ENCODE data around the gene CEACAM16. TPM values are rescaled to one million over a fixed set of nuclear protein-coding genes. Genes with fewer than 3 reads are reported as not detected.

CEACAM16 gene
- polyA plus RNA-seq, 1 experiment, result not detected

- no peak overlapping the region for H3K4me3 ChIP-seq (ENCODE audit: low read depth, low read length)
Measured at GRCh38 chr19:44742330-44743061, 43.5 kb downstream of the CEACAM16 start.

DNA sequence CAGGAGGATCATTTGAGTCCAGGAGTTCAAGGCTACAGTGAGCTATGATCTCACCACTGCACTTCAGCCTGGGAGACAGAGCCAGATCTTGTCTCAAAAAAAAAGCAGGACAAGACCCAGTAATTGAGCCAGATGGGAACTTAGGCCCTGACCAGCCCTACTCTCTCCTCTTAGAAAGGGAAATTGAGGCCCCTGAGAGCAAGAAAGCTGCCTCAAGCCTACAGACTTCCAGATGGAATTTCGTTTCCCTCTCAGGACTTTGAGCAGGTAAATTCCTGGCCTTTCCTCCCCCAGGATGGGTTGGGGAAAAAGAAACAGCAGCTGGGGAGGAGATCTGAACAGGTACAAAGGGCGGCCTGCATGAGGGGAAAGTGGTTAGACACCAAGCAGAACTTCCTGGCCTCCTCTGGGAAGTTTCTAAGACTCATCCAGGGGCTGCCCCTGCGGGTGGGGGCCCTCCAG is 46.0 kb downstream of the CEACAM16 start:
- Histone ChIP-seq H3K4me3 (ENCODE audit: low read depth, low read length) (no peak overlapping the region), H3K9me3 (ENCODE audit: control insufficient read depth, insufficient read depth, low read length) (no peaks in the 10 kb centered on the region), H3K27ac (ENCODE audit: low read depth, low read length) (peak overlapping the region; percentile 61), H3K27me3 (ENCODE audit: control insufficient read depth, insufficient read depth, low read length) (no peaks in the 10 kb centered on the region)
- POLR2A ChIA-PET, result interaction anchor here (0.7 to 1.3 kb wide), 3 partner anchors 12 to 146 kb away, joined by 3 to 4 read pairs (median 4); partner anchors contain the start of gene TOMM40
- DNase-seq (ENCODE audit: low read depth, low spot score), result no peak
- CTCF ChIA-PET, result interaction anchor here (2.3 to 7.1 kb wide), 2 partner anchors 21 to 26 kb away, joined by 9 to 33 read pairs; no protein-coding TSS in a partner anchor
- TF ChIP-seq, protein P1, sequence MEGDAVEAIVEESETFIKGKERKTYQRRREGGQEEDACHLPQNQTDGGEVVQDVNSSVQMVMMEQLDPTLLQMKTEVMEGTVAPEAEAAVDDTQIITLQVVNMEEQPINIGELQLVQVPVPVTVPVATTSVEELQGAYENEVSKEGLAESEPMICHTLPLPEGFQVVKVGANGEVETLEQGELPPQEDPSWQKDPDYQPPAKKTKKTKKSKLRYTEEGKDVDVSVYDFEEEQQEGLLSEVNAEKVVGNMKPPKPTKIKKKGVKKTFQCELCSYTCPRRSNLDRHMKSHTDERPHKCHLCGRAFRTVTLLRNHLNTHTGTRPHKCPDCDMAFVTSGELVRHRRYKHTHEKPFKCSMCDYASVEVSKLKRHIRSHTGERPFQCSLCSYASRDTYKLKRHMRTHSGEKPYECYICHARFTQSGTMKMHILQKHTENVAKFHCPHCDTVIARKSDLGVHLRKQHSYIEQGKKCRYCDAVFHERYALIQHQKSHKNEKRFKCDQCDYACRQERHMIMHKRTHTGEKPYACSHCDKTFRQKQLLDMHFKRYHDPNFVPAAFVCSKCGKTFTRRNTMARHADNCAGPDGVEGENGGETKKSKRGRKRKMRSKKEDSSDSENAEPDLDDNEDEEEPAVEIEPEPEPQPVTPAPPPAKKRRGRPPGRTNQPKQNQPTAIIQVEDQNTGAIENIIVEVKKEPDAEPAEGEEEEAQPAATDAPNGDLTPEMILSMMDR (IDR thresholded peaks at IDR 0.05; ENCODE audit: low read depth, low read length), result no peak

More at GRCh38 chr19:44742330-44743061, 43.5 kb downstream of the CEACAM16 start:
- CTCF ChIA-PET, result interaction anchor here (1.2 to 7.1 kb wide), 4 partner anchors 18 to 103 kb away, joined by 6 to 33 read pairs (median 8); partner anchors contain the start of gene NECTIN2
- Histone ChIP-seq H3K27ac (ENCODE audit: low read depth, low read length) (peak overlapping the region; percentile 87), H3K9me3 (ENCODE audit: control insufficient read depth, insufficient read depth, low read length) (no peaks in the 10 kb centered on the region), H3K27me3 (ENCODE audit: control insufficient read depth, insufficient read depth, low read length) (no peaks in the 10 kb centered on the region)
- no peak for DNase-seq (ENCODE audit: low read depth, low spot score)
- TF ChIP-seq, protein P1 (IDR thresholded peaks at IDR 0.05; ENCODE audit: low read depth, low read length), result no peak
- POLR2A ChIA-PET, result interaction anchor here (0.9 to 2.0 kb wide), 5 partner anchors 11 to 32 kb away, joined by 4 to 18 read pairs (median 7); no protein-coding TSS in a partner anchor

GRCh38 chr19:44745341-44745831 is 46.4 kb downstream of the CEACAM16 start:
- CTCF ChIA-PET, result interaction anchor here (2.3 to 7.1 kb wide), 2 partner anchors 21 to 26 kb away, joined by 9 to 33 read pairs; no protein-coding TSS in a partner anchor
- TF ChIP-seq, protein P1 (IDR thresholded peaks at IDR 0.05; ENCODE audit: low read depth, low read length), result no peak
- Histone ChIP-seq H3K27ac (ENCODE audit: low read depth, low read length) (peak overlapping the region; percentile 61), H3K27me3 (ENCODE audit: control insufficient read depth, insufficient read depth, low read length) (no peaks in the 10 kb centered on the region), H3K9me3 (ENCODE audit: control insufficient read depth, insufficient read depth, low read length) (no peaks in the 10 kb centered on the region), H3K4me3 (ENCODE audit: low read depth, low read length) (no peak overlapping the region)
- POLR2A ChIA-PET, result interaction anchor here (0.9 to 1.3 kb wide), 2 partner anchors 12 to 145 kb away, joined by 3 to 4 read pairs; partner anchors contain the start of gene TOMM40
- DNase-seq (ENCODE audit: low read depth, low spot score), result no peak

GRCh38 chr19:44745887-44746600 is 47.1 kb downstream of the CEACAM16 start:
- TF ChIP-seq, protein P1 (IDR thresholded peaks at IDR 0.05; ENCODE audit: low read depth, low read length), result no peak
- ChIA-PET CTCF (interaction anchor here (2.3 to 7.1 kb wide), 2 partner anchors 22 to 25 kb away, joined by 9 to 33 read pairs; no protein-coding TSS in a partner anchor), POLR2A (interaction anchor here (0.9 kb wide), 1 partner anchor 145 kb away, joined by 3 read pairs; the partner anchor contains the start of gene TOMM40)
- DNase-seq (ENCODE audit: low read depth, low spot score), result no peak
- Histone ChIP-seq H3K27me3 (ENCODE audit: control insufficient read depth, insufficient read depth, low read length) (no peaks in the 10 kb centered on the region), H3K4me3 (ENCODE audit: low read depth, low read length) (no peak overlapping the region), H3K9me3 (ENCODE audit: control insufficient read depth, insufficient read depth, low read length) (no peaks in the 10 kb centered on the region), H3K27ac (ENCODE audit: low read depth, low read length) (no peak overlapping the region)
